Endothelial cell of umbilical vein (primary cell): Measurements from ENCODE around the gene KIFAP3. TPM values are rescaled to one million over a fixed set of nuclear protein-coding genes. Genes with fewer than 3 reads are reported as not detected.

Experiments
- BruUV-seq: library from RNA; stranded (reverse); fragments of 400-500 nt; replicated peaks from 2 replicates; lab custom pipeline; 2021; lab: Mats Ljungman, UMichigan
- CTCF ChIA-PET: fragments of 300-600, 350-600 bp; sonication (Branson Sonifier 250); formaldehyde crosslinking; loops from one replicate; lab custom pipeline; 2021; ENCODE audit warnings: antibody characterized with exemption, inconsistent platforms; lab: Charles Lee
- POLR2A ChIA-PET: fragments of 300-600, 350-600 bp; sonication (Branson Sonifier 250); formaldehyde crosslinking; loops from one replicate; lab custom pipeline; 2021; ENCODE audit warnings: antibody characterized with exemption, inconsistent platforms; lab: Charles Lee
- DNase-seq: peaks from one replicate; pipeline ENCODE4 v3.0.0-alpha.2; 2011; ENCODE audit warnings: low read depth, low spot score
- FAIRE-seq: peaks from 2 replicates; lab custom pipeline; 2011; peaks lifted over from hg19 to GRCh38; lab: Jason Lieb, UNC
- H2AFZ ChIP-seq: 2 replicates; pipeline ENCODE4 v1.6.0; 2012; ENCODE audit warnings: low read depth, low read length, control low read depth, inconsistent platforms
- H3K27ac ChIP-seq: 2 replicates; pipeline ENCODE4 v1.5.1; 2011; ENCODE audit warnings: low read depth, mild to moderate bottlenecking, control low read depth, low read length, moderate library complexity; ENCODE audit not compliant: insufficient read depth
- H3K27me3 ChIP-seq, 2 experiments: 2 replicates each; pipeline versions ENCODE4 v1.6.0 to v1.6.1; 2011; ENCODE audit warnings: low read length in 2 of 2, mixed read lengths in 1 of 2; ENCODE audit not compliant: control insufficient read depth in 2 of 2, insufficient read depth in 2 of 2
- H3K36me3 ChIP-seq, 2 experiments: 2 replicates in 1 of 2; 3 replicates in 1 of 2; pipeline ENCODE4 v1.5.1; 2011; ENCODE audit warnings: low read length in 2 of 2, mild to moderate bottlenecking in 1 of 2, moderate library complexity in 1 of 2; ENCODE audit not compliant: control insufficient read depth in 2 of 2, insufficient read depth in 2 of 2; ENCODE audit errors: extremely low read depth in 1 of 2
- H3K4me1 ChIP-seq: 3 replicates; pipeline ENCODE4 v1.5.1; 2011; ENCODE audit warnings: mild to moderate bottlenecking, low read length; ENCODE audit not compliant: control insufficient read depth, insufficient read depth; ENCODE audit errors: extremely low read depth
- H3K4me2 ChIP-seq: 2 replicates; pipeline ENCODE4 v1.6.1; 2011; ENCODE audit warnings: low read length, control low read depth, mixed read lengths; ENCODE audit not compliant: insufficient read depth
- H3K4me3 ChIP-seq, 3 experiments: fragments of 200-600 bp in 1 of 3; sonication (generic), shearing (Covaris generic) in 1 of 3; replicated peaks in 1 of 3; 2 replicates each; pipeline ENCODE4 v1.5.1; 2011 to 2016; ENCODE audit warnings: control low read depth in 3 of 3, low read length in 3 of 3, mild to moderate bottlenecking in 2 of 3, inconsistent platforms in 1 of 3, low read depth in 1 of 3, moderate library complexity in 1 of 3; ENCODE audit not compliant: insufficient read depth in 1 of 3
- H3K79me2 ChIP-seq: 2 replicates; pipeline ENCODE4 v1.6.0; 2012; ENCODE audit warnings: low read length, inconsistent platforms; ENCODE audit not compliant: control insufficient read depth, insufficient read depth
- H3K9ac ChIP-seq: replicated peaks from 2 replicates; pipeline ENCODE3; 2011; ENCODE audit warnings: low read length, control low read depth; ENCODE audit not compliant: insufficient read depth; ENCODE audit errors: extremely low read depth
- H3K9me1 ChIP-seq: replicated peaks from 3 replicates; pipeline ENCODE4 v1.6.0; 2011; ENCODE audit warnings: mild to moderate bottlenecking, low read length; ENCODE audit not compliant: control insufficient read depth, insufficient read depth; ENCODE audit errors: extremely low read depth
- H3K9me3 ChIP-seq: replicated peaks from 2 replicates; pipeline ENCODE4 v1.5.1; 2012; ENCODE audit warnings: low read length, inconsistent platforms; ENCODE audit not compliant: control insufficient read depth, insufficient read depth
- H4K20me1 ChIP-seq: replicated peaks from 2 replicates; pipeline ENCODE3; 2011; ENCODE audit warnings: mild to moderate bottlenecking, low read length; ENCODE audit not compliant: control insufficient read depth, insufficient read depth; ENCODE audit errors: extremely low read depth
- EZH2 ChIP-seq: IDR thresholded peaks from 2 replicates; pipeline ENCODE4 v1.6.1; 2012; ENCODE audit warnings: borderline replicate concordance, low read depth, mild to moderate bottlenecking, moderate library complexity, low read length, inconsistent platforms; ENCODE audit not compliant: severe bottlenecking
- FOS ChIP-seq: IDR thresholded peaks from 2 replicates; pipeline ENCODE4 v1.6.1; 2011; ENCODE audit warnings: mild to moderate bottlenecking, low read length, moderate library complexity, borderline replicate concordance; ENCODE audit not compliant: insufficient read depth
- GATA2 ChIP-seq: IDR thresholded peaks from 2 replicates; pipeline ENCODE4 v1.7.0; 2011; ENCODE audit warnings: low read depth, mild to moderate bottlenecking, moderate library complexity, mixed read lengths, low read length; ENCODE audit not compliant: insufficient read length, insufficient read depth
- JUN ChIP-seq: IDR thresholded peaks from 2 replicates; pipeline ENCODE4 v1.6.1; 2011; ENCODE audit warnings: borderline replicate concordance, low read depth; ENCODE audit not compliant: insufficient read length, insufficient read depth
- MYC ChIP-seq: IDR thresholded peaks from one replicate; pipeline ENCODE4 v1.6.1; 2011; ENCODE audit warnings: mild to moderate bottlenecking, low read depth, low read length
- POLR2A ChIP-seq: IDR thresholded peaks from 2 replicates; pipeline ENCODE4 v1.6.1; 2012; ENCODE audit warnings: low read depth, mild to moderate bottlenecking, control low read depth, low read length
- POLR2AphosphoS5 ChIP-seq: IDR thresholded peaks from 2 replicates; pipeline ENCODE4 v1.6.1; 2012; ENCODE audit warnings: low read depth, mild to moderate bottlenecking, control low read depth, low read length, moderate library complexity; ENCODE audit not compliant: insufficient read depth
- dilution Hi-C: fragments of 300-500 bp; cut with MboI; formaldehyde crosslinking; loops from one replicate; pipeline ENCODE4 v1.15.0; 2019; ENCODE audit warnings: low sequenced_read_pairs; ENCODE audit not compliant: extremely low pct_ligation_motif_present
- intact Hi-C: fragments of 100-400 bp; cut with micrococcal nuclease; formaldehyde crosslinking; loops from one replicate; pipeline ENCODE4 v1.10.0; 2022
- polyA plus RNA-seq, 4 experiments: library from polyadenylated mRNA; depleted of rRNA in 3 of 4; stranded (reverse) in 3 of 4; unstranded in 1 of 4; fragments of >200 nt; gene quantifications; 2 replicates each; pipeline versions ENCODE4 v1.2.1 to v1.2.3, GENCODE V29; 2011 to 2012; ENCODE audit warnings: missing spikeins in 1 of 4
- total RNA-seq: library from RNA; stranded (reverse); gene quantifications from 2 replicates; pipeline ENCODE4 v1.2.3, GENCODE V29; 2021
- TF ChIP-seq, protein P1 (sequence below): IDR thresholded peaks from 2 replicates; pipeline ENCODE4 v1.6.1; 2011; ENCODE audit not compliant: insufficient read depth, insufficient read length
- TF ChIP-seq, protein P2 (sequence below), 2 donors: IDR thresholded peaks; 1 replicate in 1 of 2; 2 replicates in 1 of 2; pipeline ENCODE4 v1.5.1; 2011; ENCODE audit warnings: low read length in 2 of 2, mild to moderate bottlenecking in 2 of 2, moderate library complexity in 2 of 2, control low read depth in 1 of 2, inconsistent platforms in 1 of 2, low read depth in 1 of 2; ENCODE audit not compliant: insufficient read depth in 1 of 2; ENCODE audit errors: extremely low read depth in 1 of 2

Gene KIFAP3
- total and polyA plus RNA-seq, 2 donors (not counting 3 experiments of a cell fraction or from before 2014, with no cell fraction given): 6.4 to 17.5 TPM

DNA sequence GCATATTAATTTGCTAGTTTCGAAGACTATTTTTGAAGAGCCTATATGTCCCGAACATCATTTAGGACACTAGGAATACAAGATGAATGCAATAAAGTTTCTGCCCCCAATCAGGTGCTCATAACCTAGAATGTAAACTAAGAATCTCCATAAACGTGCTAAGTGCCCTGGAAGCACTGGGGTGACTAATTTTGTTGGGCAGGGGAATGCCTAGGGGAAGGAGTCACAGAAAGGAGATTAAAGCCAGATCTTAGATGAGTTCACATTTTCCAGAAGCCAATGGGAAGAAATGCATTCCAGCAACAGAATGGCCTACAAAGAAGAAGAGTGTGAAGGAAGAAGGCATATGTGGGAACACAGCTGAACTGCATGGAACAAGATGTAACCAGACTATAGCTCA is 200.3 kb downstream of the KIFAP3 start:
- TF ChIP-seq POLR2A: no peak
- TF ChIP-seq MYC: no peak
- no peak for TF ChIP-seq EZH2
- Histone ChIP-seq H2AFZ (no peak overlapping the region), H3K4me1 (no peaks in the 10 kb centered on the region), H3K4me2 (no peak overlapping the region), H3K9me3 (no peaks in the 10 kb centered on the region), H3K27me3 (no peaks in the 10 kb centered on the region), H3K9me1 (no peaks in the 10 kb centered on the region), H4K20me1 (no peaks in the 10 kb centered on the region), H3K79me2 (no peaks in the 10 kb centered on the region), H3K4me3 (no peak overlapping the region), H3K36me3 (peaks cover 13 to 17% of the 10 kb centered on the region in 2 experiments), H3K9ac (no peak overlapping the region), H3K27ac (no peak overlapping the region)
- ChIA-PET POLR2A (no interaction called here), CTCF (no interaction called here)
- FAIRE-seq: no peak
- intact Hi-C loops: no loop called here
- DNase-seq: no peak
- BruUV-seq: no TSS peak
- dilution Hi-C loops: no loop called here

DNA sequence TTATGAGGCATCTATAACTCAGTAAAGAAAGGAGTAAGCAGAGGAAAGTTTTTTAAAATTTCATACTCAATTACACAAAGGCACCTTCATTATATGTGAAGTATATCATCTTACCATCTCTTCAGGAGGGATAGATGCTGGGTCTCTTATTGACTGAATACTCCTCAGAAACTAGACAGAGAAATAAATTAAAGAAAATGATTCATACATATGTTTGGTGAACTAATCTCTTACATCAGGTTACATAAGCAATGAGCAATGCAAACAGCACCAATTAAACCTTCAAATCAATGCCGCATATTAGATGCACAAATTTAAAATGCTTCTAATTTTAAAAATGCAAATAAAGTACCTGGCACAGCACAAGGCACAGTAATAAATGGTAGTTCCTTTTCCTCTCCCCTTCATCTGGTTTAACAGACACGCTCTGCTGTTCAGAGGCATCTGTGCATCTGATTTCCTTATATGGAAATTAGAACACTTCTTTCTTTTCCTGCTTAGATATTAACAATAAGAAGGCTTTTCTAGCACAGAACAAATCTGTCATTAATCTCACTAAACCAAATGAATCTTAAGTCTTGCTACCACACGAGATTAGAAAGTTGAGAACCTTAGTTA is 200.8 kb downstream of the KIFAP3 start:
- H3K27ac ChIP-seq: no peak overlapping the region
- no peak overlapping the region for H3K9ac ChIP-seq
- CTCF ChIA-PET: no interaction called here
- dilution Hi-C loops: no loop called here
- H3K9me3 ChIP-seq: no peaks in the 10 kb centered on the region
- POLR2A ChIA-PET: no interaction called here
- FAIRE-seq (no peak), DNase-seq (no peak)
- no peaks in the 10 kb centered on the region for H3K79me2 ChIP-seq
- no peaks in the 10 kb centered on the region for H3K9me1 ChIP-seq
- peaks cover 13 to 21% of the 10 kb centered on the region in 2 experiments for H3K36me3 ChIP-seq
- H3K4me3 ChIP-seq: no peak overlapping the region
- no peaks in the 10 kb centered on the region for H3K4me1 ChIP-seq
- H3K4me2 ChIP-seq: no peak overlapping the region
- H4K20me1 ChIP-seq: no peaks in the 10 kb centered on the region
- H2AFZ ChIP-seq: no peak overlapping the region
- no peaks in the 10 kb centered on the region for H3K27me3 ChIP-seq
- no TSS peak for BruUV-seq
- intact Hi-C loops: no loop called here
- TF ChIP-seq POLR2A (no peak), JUN (no peak), MYC (no peak), EZH2 (no peak), FOS (no peak), POLR2AphosphoS5 (no peak), GATA2 (no peak)
- TF ChIP-seq, protein P1, sequence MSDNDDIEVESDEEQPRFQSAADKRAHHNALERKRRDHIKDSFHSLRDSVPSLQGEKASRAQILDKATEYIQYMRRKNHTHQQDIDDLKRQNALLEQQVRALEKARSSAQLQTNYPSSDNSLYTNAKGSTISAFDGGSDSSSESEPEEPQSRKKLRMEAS: no peak
- TF ChIP-seq, protein P2, sequence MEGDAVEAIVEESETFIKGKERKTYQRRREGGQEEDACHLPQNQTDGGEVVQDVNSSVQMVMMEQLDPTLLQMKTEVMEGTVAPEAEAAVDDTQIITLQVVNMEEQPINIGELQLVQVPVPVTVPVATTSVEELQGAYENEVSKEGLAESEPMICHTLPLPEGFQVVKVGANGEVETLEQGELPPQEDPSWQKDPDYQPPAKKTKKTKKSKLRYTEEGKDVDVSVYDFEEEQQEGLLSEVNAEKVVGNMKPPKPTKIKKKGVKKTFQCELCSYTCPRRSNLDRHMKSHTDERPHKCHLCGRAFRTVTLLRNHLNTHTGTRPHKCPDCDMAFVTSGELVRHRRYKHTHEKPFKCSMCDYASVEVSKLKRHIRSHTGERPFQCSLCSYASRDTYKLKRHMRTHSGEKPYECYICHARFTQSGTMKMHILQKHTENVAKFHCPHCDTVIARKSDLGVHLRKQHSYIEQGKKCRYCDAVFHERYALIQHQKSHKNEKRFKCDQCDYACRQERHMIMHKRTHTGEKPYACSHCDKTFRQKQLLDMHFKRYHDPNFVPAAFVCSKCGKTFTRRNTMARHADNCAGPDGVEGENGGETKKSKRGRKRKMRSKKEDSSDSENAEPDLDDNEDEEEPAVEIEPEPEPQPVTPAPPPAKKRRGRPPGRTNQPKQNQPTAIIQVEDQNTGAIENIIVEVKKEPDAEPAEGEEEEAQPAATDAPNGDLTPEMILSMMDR (IDR thresholded peaks at IDR 0.05; ENCODE audit: extremely low read depth in 1 of 2, insufficient read depth in 1 of 2, low read depth in 1 of 2, low read length in 2 of 2): no peak
